HG03025 (cell line): ENCODE data around the gene GSTT4.
"Not testable (repeated sequence)": the region's sequence is repeated elsewhere in the genome, so short reads cannot be mapped to it uniquely, and the experiment has no call there.

Source experiments
- ATAC-seq: cut with Tn5 transposase; IDR thresholded peaks from one replicate; pipeline ENCODE4 v1.9.1; 2021; ENCODE audit warnings: mild to moderate bottlenecking, moderate library complexity; ENCODE audit not compliant: unreplicated experiment, low FRiP score

GSTT4 gene

GRCh38 chr22:24026056-24026455 lies 20.8 kb upstream of the GSTT4 start:
- ATAC-seq, result no peak

GRCh38 chr22:24025475-24025874 lies 20.2 kb upstream of the GSTT4 start:
- ATAC-seq, result no peak

GRCh38 chr22:24024354-24024753 lies 19.1 kb upstream of the GSTT4 start:
- no peak for ATAC-seq

GRCh38 chr22:24023204-24023789 lies 18.0 kb upstream of the GSTT4 start:
- no peak for ATAC-seq

- no peak for ATAC-seq
These were observed 16.1 kb upstream of the GSTT4 start for GRCh38 chr22:24021304-24021703.

- no peak for ATAC-seq
These were observed 10.9 kb upstream of the GSTT4 start for GRCh38 chr22:24016156-24016555.

- no peak for ATAC-seq
These were observed 6.4 kb upstream of the GSTT4 start for GRCh38 chr22:24011735-24012068.

GRCh38 chr22:24010018-24010391 lies 4.8 kb upstream of the GSTT4 start:
- no peak for ATAC-seq

GRCh38 chr22:24009227-24010017 lies 4.2 kb upstream of the GSTT4 start:
- no peak for ATAC-seq

- ATAC-seq, result no peak
These were observed 3.4 kb upstream of the GSTT4 start for GRCh38 chr22:24008381-24009226.

GRCh38 chr22:24008022-24008283 lies 2.7 kb upstream of the GSTT4 start:
- no peak for ATAC-seq

GRCh38 chr22:24007253-24008021 lies 2.2 kb upstream of the GSTT4 start:
- ATAC-seq, result no peak

GRCh38 chr22:24006914-24007214 lies 1.6 kb upstream of the GSTT4 start:
- ATAC-seq, result no peak

- ATAC-seq, result no peak
These were observed 1.1 kb upstream of the GSTT4 start for GRCh38 chr22:24006207-24006913.

GRCh38 chr22:24003887-24004286 lies 1.4 kb downstream of the GSTT4 start:
- no peak for ATAC-seq

GRCh38 chr22:24002851-24003250 lies 2.4 kb downstream of the GSTT4 start:
- no peak for ATAC-seq

- no peak for ATAC-seq
These were observed 3.0 kb downstream of the GSTT4 start for GRCh38 chr22:24002272-24002671.

- no peak for ATAC-seq
These were observed 3.9 kb downstream of the GSTT4 start for GRCh38 chr22:24001314-24001713.

GRCh38 chr22:23999779-24000178 lies 5.5 kb downstream of the GSTT4 start:
- not testable (repeated sequence) for ATAC-seq

- no peak for ATAC-seq
These were observed 8.2 kb downstream of the GSTT4 start for GRCh38 chr22:23997092-23997491.
